ENCODE data around the gene IGIP.

IGIP gene

DNA sequence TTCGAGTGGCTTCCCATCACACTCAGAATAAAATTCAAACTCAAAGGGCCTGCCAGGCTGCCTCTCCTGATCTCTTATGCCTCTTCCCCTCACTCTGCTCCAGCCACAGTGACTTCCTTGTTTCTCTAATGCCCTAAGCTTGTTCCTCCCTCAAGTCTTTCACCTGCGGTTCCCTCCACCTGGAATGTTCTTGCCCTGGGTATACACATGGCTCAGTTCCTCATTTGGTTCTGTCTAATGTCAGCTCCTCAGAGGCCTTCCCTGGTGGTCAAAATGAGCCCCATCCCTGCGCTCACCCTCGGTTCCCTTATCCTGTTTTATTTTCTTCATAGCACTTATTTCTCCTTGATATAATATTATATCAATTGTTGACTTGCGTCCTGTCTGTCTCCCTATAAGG is 36.5 kb downstream of the IGIP start:
- Histone ChIP-seq H3K4me3 (ENCODE audit: control insufficient read depth in 1 of 7, extremely low read depth in 1 of 7, insufficient read depth in 4 of 7, low read depth in 2 of 7, low read length in 6 of 7) (no peak overlapping the region), H3K4me1 (ENCODE audit: control extremely low read depth in 1 of 4, control insufficient read depth in 4 of 4, insufficient read depth in 4 of 4, low read length in 3 of 4) (peaks cover 0 to 4% (median 1%) of the 10 kb centered on the region in 4 experiments), H3K36me3 (ENCODE audit: control insufficient read depth in 4 of 4, insufficient read depth in 4 of 4, low read length in 3 of 4) (no peaks in the 10 kb centered on the region), H3K27ac (ENCODE audit: insufficient read depth in 1 of 2, low read depth in 1 of 2, low read length in 2 of 2, poor library complexity in 1 of 2, severe bottlenecking in 2 of 2) (no peak overlapping the region), H3K27me3 (replicated peaks in 2 of 5; ENCODE audit: control insufficient read depth in 4 of 5, insufficient read depth in 5 of 5, low read length in 4 of 5) (peaks cover 0 to 7% (median 0%) of the 10 kb centered on the region in 5 experiments), H3K9me3 (ENCODE audit: control extremely low read depth in 1 of 5, control insufficient read depth in 4 of 5, insufficient read depth in 2 of 5, low read depth in 1 of 5, low read length in 4 of 5) (no peaks in the 10 kb centered on the region)
- WGBS (ENCODE audit: insufficient coverage), result 100% methylated on average over 2 of the region's 5 CpGs
- ChIA-PET CTCF (interaction anchor here (0.8 to 2.3 kb wide), 4 partner anchors 16 to 121 kb away, joined by 3 to 12 read pairs (median 4); no protein-coding TSS in a partner anchor), POLR2A (no interaction called here)
- no peak for DNase-seq

DNA sequence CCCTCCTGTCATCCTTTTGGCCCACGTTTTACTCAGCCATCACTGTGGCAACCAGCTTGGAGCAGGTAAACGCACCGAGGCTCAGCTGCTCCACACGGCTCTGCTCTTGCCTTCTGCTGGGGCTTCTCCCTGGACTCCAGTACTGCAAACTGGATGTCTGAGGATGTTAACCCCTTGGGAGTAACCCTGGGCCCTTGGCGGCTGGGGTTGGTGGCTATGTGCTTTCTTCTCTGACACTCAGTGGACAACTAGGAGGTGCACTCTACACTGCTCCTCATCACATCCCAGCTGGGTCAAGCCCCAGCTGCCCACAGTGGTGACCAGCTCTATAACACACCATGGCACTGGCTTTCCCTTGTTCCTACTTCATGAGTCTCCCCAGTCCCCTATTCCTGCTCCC is 37.0 kb downstream of the IGIP start:
- Histone ChIP-seq H3K36me3 (ENCODE audit: control insufficient read depth in 4 of 4, insufficient read depth in 4 of 4, low read length in 3 of 4) (no peaks in the 10 kb centered on the region), H3K4me3 (ENCODE audit: control insufficient read depth in 1 of 7, extremely low read depth in 1 of 7, insufficient read depth in 4 of 7, low read depth in 2 of 7, low read length in 6 of 7) (no peak overlapping the region), H3K27me3 (replicated peaks in 2 of 5; ENCODE audit: control insufficient read depth in 4 of 5, insufficient read depth in 5 of 5, low read length in 4 of 5) (peaks cover 0 to 7% (median 0%) of the 10 kb centered on the region in 5 experiments), H3K4me1 (ENCODE audit: control extremely low read depth in 1 of 4, control insufficient read depth in 4 of 4, insufficient read depth in 4 of 4, low read length in 3 of 4) (no peaks in the 10 kb centered on the region), H3K27ac (ENCODE audit: insufficient read depth in 1 of 2, low read depth in 1 of 2, low read length in 2 of 2, poor library complexity in 1 of 2, severe bottlenecking in 2 of 2) (no peak overlapping the region), H3K9me3 (ENCODE audit: control extremely low read depth in 1 of 5, control insufficient read depth in 4 of 5, insufficient read depth in 2 of 5, low read depth in 1 of 5, low read length in 4 of 5) (no peaks in the 10 kb centered on the region)
- CTCF ChIA-PET, result interaction anchor here (2.3 kb wide), 1 partner anchor 90 kb away, joined by 12 read pairs; no protein-coding TSS in a partner anchor
- DNase-seq, result no peak
- 100% methylated on average over 5 of the region's 5 CpGs for WGBS (ENCODE audit: insufficient coverage)
- POLR2A ChIA-PET, result no interaction called here

- 94% methylated on average over 3 of the region's 5 CpGs for WGBS (ENCODE audit: insufficient coverage)
- no peaks in the 10 kb centered on the region for H3K36me3 ChIP-seq (ENCODE audit: control insufficient read depth in 4 of 4, insufficient read depth in 4 of 4, low read length in 3 of 4)
- H3K4me1 ChIP-seq (ENCODE audit: control extremely low read depth in 1 of 4, control insufficient read depth in 4 of 4, insufficient read depth in 4 of 4, low read length in 3 of 4), result peaks cover 0 to 3% (median under 1%) of the 10 kb centered on the region in 4 experiments
- DNase-seq, result no peak
- POLR2A ChIA-PET, result no interaction called here
- CTCF ChIA-PET, result interaction anchor here (0.9 to 1.6 kb wide), 4 partner anchors 19 to 93 kb away, joined by 3 to 5 read pairs (median 4); no protein-coding TSS in a partner anchor
- H3K9me3 ChIP-seq (ENCODE audit: control extremely low read depth in 1 of 5, control insufficient read depth in 4 of 5, insufficient read depth in 2 of 5, low read depth in 1 of 5, low read length in 4 of 5), result no peaks in the 10 kb centered on the region
- H3K4me3 ChIP-seq (ENCODE audit: control insufficient read depth in 1 of 7, extremely low read depth in 1 of 7, insufficient read depth in 4 of 7, low read depth in 2 of 7, low read length in 6 of 7), result no peak overlapping the region
- H3K27me3 ChIP-seq (replicated peaks in 2 of 5; ENCODE audit: control insufficient read depth in 4 of 5, insufficient read depth in 5 of 5, low read length in 4 of 5), result peaks cover 0 to 5% (median 0%) of the 10 kb centered on the region in 5 experiments
- no peak overlapping the region for H3K27ac ChIP-seq (ENCODE audit: insufficient read depth in 1 of 2, low read depth in 1 of 2, low read length in 2 of 2, poor library complexity in 1 of 2, severe bottlenecking in 2 of 2)
Measured at GRCh38 chr5:140165101-140165922, 39.6 kb downstream of the IGIP start.

DNA sequence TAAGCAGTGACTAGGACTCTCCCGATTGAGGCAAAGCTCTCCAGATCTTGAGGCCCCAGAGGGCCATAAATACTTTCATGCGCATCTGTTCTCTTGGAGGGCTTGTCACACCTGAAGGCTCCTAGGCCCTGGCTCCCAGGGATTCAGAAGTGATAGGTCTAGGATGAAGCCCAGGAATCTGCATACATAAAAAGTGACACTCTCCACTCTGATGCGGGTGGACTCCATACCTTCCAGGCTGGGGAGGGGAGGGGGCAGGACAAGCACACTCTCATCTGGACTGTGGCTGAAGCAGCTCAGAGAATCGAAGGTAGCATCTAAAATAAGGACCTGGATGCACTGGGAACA is 40.2 kb downstream of the IGIP start:
- ChIA-PET CTCF (interaction anchor here (0.6 to 1.6 kb wide), 5 partner anchors 20 to 1087 kb away, joined by 3 to 5 read pairs (median 4); no protein-coding TSS in a partner anchor), POLR2A (no interaction called here)
- H3K27me3 ChIP-seq (replicated peaks in 2 of 5; ENCODE audit: control insufficient read depth in 4 of 5, insufficient read depth in 5 of 5, low read length in 4 of 5), result peaks cover 0 to 5% (median 0%) of the 10 kb centered on the region in 5 experiments
- H3K4me3 ChIP-seq (ENCODE audit: control insufficient read depth in 1 of 7, extremely low read depth in 1 of 7, insufficient read depth in 4 of 7, low read depth in 2 of 7, low read length in 6 of 7), result no peak overlapping the region
- no peaks in the 10 kb centered on the region for H3K9me3 ChIP-seq (ENCODE audit: control extremely low read depth in 1 of 5, control insufficient read depth in 4 of 5, insufficient read depth in 2 of 5, low read depth in 1 of 5, low read length in 4 of 5)
- 95% methylated on average over 2 of the region's 4 CpGs for WGBS (ENCODE audit: insufficient coverage)
- peaks cover 0 to 3% (median under 1%) of the 10 kb centered on the region in 4 experiments for H3K4me1 ChIP-seq (ENCODE audit: control extremely low read depth in 1 of 4, control insufficient read depth in 4 of 4, insufficient read depth in 4 of 4, low read length in 3 of 4)
- no peak overlapping the region for H3K27ac ChIP-seq (ENCODE audit: insufficient read depth in 1 of 2, low read depth in 1 of 2, low read length in 2 of 2, poor library complexity in 1 of 2, severe bottlenecking in 2 of 2)
- no peak for DNase-seq
- H3K36me3 ChIP-seq (ENCODE audit: control insufficient read depth in 4 of 4, insufficient read depth in 4 of 4, low read length in 3 of 4), result no peaks in the 10 kb centered on the region

DNA sequence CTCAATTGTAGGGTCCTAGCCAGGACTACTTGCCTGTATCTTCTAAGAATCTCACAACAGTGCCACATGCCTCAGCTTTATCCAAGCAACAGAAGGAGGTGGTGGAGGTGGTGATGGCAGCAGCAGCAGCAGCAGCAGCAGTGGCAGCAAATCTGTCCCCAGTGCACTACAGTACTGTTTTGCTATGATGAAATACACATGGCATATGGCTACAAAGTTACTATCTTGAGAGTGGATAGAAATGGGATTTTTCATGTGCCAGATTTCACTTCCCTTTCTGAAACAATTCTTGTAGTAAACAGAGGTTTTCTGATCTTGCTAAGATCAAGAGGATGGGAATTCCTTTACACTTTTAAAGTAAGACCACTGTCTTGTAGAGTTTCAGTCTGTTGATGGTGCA is 41.2 kb downstream of the IGIP start:
- H3K4me1 ChIP-seq (ENCODE audit: control extremely low read depth in 1 of 4, control insufficient read depth in 4 of 4, insufficient read depth in 4 of 4, low read length in 3 of 4), result peaks cover 0 to 3% (median under 1%) of the 10 kb centered on the region in 4 experiments
- H3K36me3 ChIP-seq (ENCODE audit: control insufficient read depth in 4 of 4, insufficient read depth in 4 of 4, low read length in 3 of 4), result no peaks in the 10 kb centered on the region
- H3K4me3 ChIP-seq (ENCODE audit: control insufficient read depth in 1 of 7, extremely low read depth in 1 of 7, insufficient read depth in 4 of 7, low read depth in 2 of 7, low read length in 6 of 7), result no peak overlapping the region
- H3K27ac ChIP-seq (ENCODE audit: insufficient read depth in 1 of 2, low read depth in 1 of 2, low read length in 2 of 2, poor library complexity in 1 of 2, severe bottlenecking in 2 of 2), result no peak overlapping the region
- H3K27me3 ChIP-seq (replicated peaks in 2 of 5; ENCODE audit: control insufficient read depth in 4 of 5, insufficient read depth in 5 of 5, low read length in 4 of 5), result peaks cover 0 to 5% (median 0%) of the 10 kb centered on the region in 5 experiments
- POLR2A ChIA-PET, result no interaction called here
- H3K9me3 ChIP-seq (ENCODE audit: control extremely low read depth in 1 of 5, control insufficient read depth in 4 of 5, insufficient read depth in 2 of 5, low read depth in 1 of 5, low read length in 4 of 5), result no peaks in the 10 kb centered on the region
- no peak for DNase-seq
- CTCF ChIA-PET, result no interaction called here

DNA sequence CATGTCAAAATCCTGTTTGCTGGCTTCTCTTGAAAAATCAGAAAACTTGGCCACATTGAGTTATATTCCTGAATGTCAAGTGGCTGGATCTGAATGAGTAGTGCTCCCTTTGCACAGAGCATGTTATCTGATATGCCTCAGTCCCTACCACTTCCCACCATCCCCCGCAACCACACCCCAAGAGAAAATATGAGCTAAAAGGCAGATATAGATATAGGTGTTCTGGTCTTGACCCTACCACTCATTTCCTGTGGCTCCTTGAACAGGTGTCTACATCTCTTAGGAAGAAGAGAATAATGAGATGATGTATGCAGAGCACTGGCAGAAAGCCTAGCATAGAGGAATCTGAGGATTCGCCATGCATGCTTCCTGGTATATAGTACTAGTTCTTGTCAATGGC is 42.6 kb downstream of the IGIP start:
- WGBS (ENCODE audit: insufficient coverage), result no CpG with 5 or more reads among the region's 2 CpGs
- ChIA-PET POLR2A (no interaction called here), CTCF (interaction anchor here (1.1 to 1.4 kb wide), 2 partner anchors 12 to 76 kb away, joined by 3 read pairs; no protein-coding TSS in a partner anchor)
- DNase-seq, result no peak
- peaks cover 0 to 3% (median under 1%) of the 10 kb centered on the region in 4 experiments for H3K4me1 ChIP-seq (ENCODE audit: control extremely low read depth in 1 of 4, control insufficient read depth in 4 of 4, insufficient read depth in 4 of 4, low read length in 3 of 4)
- no peak overlapping the region for H3K4me3 ChIP-seq (ENCODE audit: control insufficient read depth in 1 of 7, extremely low read depth in 1 of 7, insufficient read depth in 4 of 7, low read depth in 2 of 7, low read length in 6 of 7)
- H3K9me3 ChIP-seq (ENCODE audit: control extremely low read depth in 1 of 5, control insufficient read depth in 4 of 5, insufficient read depth in 2 of 5, low read depth in 1 of 5, low read length in 4 of 5), result no peaks in the 10 kb centered on the region
- no peak overlapping the region for H3K27ac ChIP-seq (ENCODE audit: insufficient read depth in 1 of 2, low read depth in 1 of 2, low read length in 2 of 2, poor library complexity in 1 of 2, severe bottlenecking in 2 of 2)
- H3K27me3 ChIP-seq (replicated peaks in 2 of 5; ENCODE audit: control insufficient read depth in 4 of 5, insufficient read depth in 5 of 5, low read length in 4 of 5), result peaks cover 0 to 7% (median 0%) of the 10 kb centered on the region in 5 experiments
- no peaks in the 10 kb centered on the region for H3K36me3 ChIP-seq (ENCODE audit: control insufficient read depth in 4 of 4, insufficient read depth in 4 of 4, low read length in 3 of 4)

DNA sequence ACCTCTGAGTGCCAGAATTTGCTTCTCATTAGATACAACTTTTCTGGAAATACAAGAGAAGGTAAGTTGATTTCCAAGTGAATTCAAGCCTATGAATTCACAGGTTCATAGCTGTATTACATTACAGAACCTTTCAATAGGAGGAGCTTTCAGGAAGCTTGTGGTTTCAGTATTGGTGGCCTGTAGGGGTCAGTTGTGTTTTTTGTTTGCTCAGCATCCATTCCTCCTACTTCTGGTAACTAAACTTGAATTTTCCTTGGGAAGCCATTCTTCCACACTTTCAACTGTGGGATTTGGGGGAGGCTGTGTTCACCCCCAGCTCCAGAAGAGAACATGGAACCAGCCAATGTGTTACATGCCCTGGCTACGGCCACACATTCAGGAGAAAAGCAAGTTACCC is 43.7 kb downstream of the IGIP start:
- no peaks in the 10 kb centered on the region for H3K9me3 ChIP-seq (ENCODE audit: control extremely low read depth in 1 of 5, control insufficient read depth in 4 of 5, insufficient read depth in 2 of 5, low read depth in 1 of 5, low read length in 4 of 5)
- no peak overlapping the region for H3K27ac ChIP-seq (ENCODE audit: insufficient read depth in 1 of 2, low read depth in 1 of 2, low read length in 2 of 2, poor library complexity in 1 of 2, severe bottlenecking in 2 of 2)
- peaks cover 2 to 6% (median 3%) of the 10 kb centered on the region in 4 experiments for H3K4me1 ChIP-seq (ENCODE audit: control extremely low read depth in 1 of 4, control insufficient read depth in 4 of 4, insufficient read depth in 4 of 4, low read length in 3 of 4)
- 87% methylated on average over 1 of the region's 1 CpG for WGBS (ENCODE audit: insufficient coverage)
- no peak overlapping the region for H3K4me3 ChIP-seq (ENCODE audit: control insufficient read depth in 1 of 7, extremely low read depth in 1 of 7, insufficient read depth in 4 of 7, low read depth in 2 of 7, low read length in 6 of 7)
- no peaks in the 10 kb centered on the region for H3K36me3 ChIP-seq (ENCODE audit: control insufficient read depth in 4 of 4, insufficient read depth in 4 of 4, low read length in 3 of 4)
- CTCF ChIA-PET, result interaction anchor here (1.0 to 2.2 kb wide), 11 partner anchors 11 to 96 kb away, joined by 3 to 15 read pairs (median 4); no protein-coding TSS in a partner anchor
- DNase-seq, result no peak
- POLR2A ChIA-PET, result no interaction called here
- peaks cover 0 to 3% (median 0%) of the 10 kb centered on the region in 5 experiments for H3K27me3 ChIP-seq (replicated peaks in 2 of 5; ENCODE audit: control insufficient read depth in 4 of 5, insufficient read depth in 5 of 5, low read length in 4 of 5)
